Prostate gland (tissue), 2 donors: Measurements from ENCODE around the gene PRAF2. TPM values are rescaled to one million over a fixed set of nuclear protein-coding genes. Genes with fewer than 3 reads are reported as not detected.

Experiments
- DNase-seq: peaks from one replicate; pipeline ENCODE4 v3.0.0-alpha.2; 2019; ENCODE audit warnings: low spot score
- H3K27ac ChIP-seq, 2 donors: fragments of 200-600 bp; sonication (generic); 2 replicates each; pipeline ENCODE4 v1.5.1; 2017 to 2019
- H3K27me3 ChIP-seq: fragments of 200-600 bp; sonication (generic); replicated peaks from 2 replicates; pipeline ENCODE4 v1.5.1; 2019; ENCODE audit not compliant: insufficient read depth
- H3K36me3 ChIP-seq, 2 donors: fragments of 200-600 bp; sonication (generic); 1 replicate in 1 of 2; 2 replicates in 1 of 2; pipeline versions ENCODE4 v1.5.1 to v1.8.1; 2017 to 2019
- H3K4me1 ChIP-seq: fragments of 200-600 bp; sonication (generic); replicated peaks from 2 replicates; pipeline ENCODE4 v1.5.1; 2019
- H3K4me3 ChIP-seq, 2 donors: fragments of 200-600 bp; sonication (generic); 2 replicates each; pipeline ENCODE4 v1.5.1; 2017 to 2019
- H3K9me3 ChIP-seq: fragments of 200-600 bp; sonication (generic); 2 replicates; pipeline ENCODE4 v1.5.1; 2017
- CTCF ChIP-seq, 4 experiments: fragments of 200-600 bp in 2 of 4; fragments of 450-650 bp in 2 of 4; sonication (generic) in 2 of 4; IDR thresholded peaks; 1 replicate in 3 of 4; 2 replicates in 1 of 4; pipeline ENCODE4 v1.5.1; 2016 to 2019; ENCODE audit warnings: antibody characterized with exemption in 4 of 4, mild to moderate bottlenecking in 2 of 4, moderate library complexity in 2 of 4
- POLR2A ChIP-seq: fragments of 450-650 bp; IDR thresholded peaks from one replicate; pipeline ENCODE4 v1.6.1; 2016; ENCODE audit warnings: antibody characterized with exemption, mild to moderate bottlenecking
- POLR2AphosphoS5 ChIP-seq: sonication (generic); formaldehyde crosslinking; IDR thresholded peaks from one replicate; pipeline ENCODE4 v1.6.1; 2017; ENCODE audit warnings: antibody characterized with exemption
- WGBS: methylation state at CpG from one replicate; pipeline ENCODE4 v1.1.5; 2018; 5-methylcytosine and 5-hydroxymethylcytosine counted together
- intact Hi-C: fragments of 100-400 bp; cut with DNase I; formaldehyde crosslinking; loops from one replicate; pipeline ENCODE4 v1.14.2; 2022
- total RNA-seq, 2 donors: library from RNA; depleted of rRNA; stranded (reverse); fragments of >200 nt; gene quantifications; one replicate each; pipeline ENCODE4 v1.1.0, GENCODE V29; 2016

Gene PRAF2
- total RNA-seq: 10 to 100 TPM; 13.9 to 42.9 TPM

- Histone ChIP-seq H3K9me3 (no peaks in the 10 kb centered on the region), H3K4me3 (peak within 1 kb of the TSS; percentile 31 to 34), H3K27ac (peak within 1 kb of the TSS; percentile 42 to 58), H3K36me3 (no peaks in the 10 kb centered on the region), H3K4me1 (no peaks in the 10 kb centered on the region), H3K27me3 (no peaks in the 10 kb centered on the region)
- WGBS: 2% methylated on average over 25 of the region's 61 CpGs
- intact Hi-C loops: no loop called here
- TF ChIP-seq POLR2AphosphoS5 (peak; percentile 96), POLR2A (peak; percentile 57), CTCF (IDR thresholded peaks at IDR 0.05) (peak in 1 of 4 experiments; percentile 40)
- DNase-seq: peak; percentile 91
Measured at GRCh38 chrX:49073601-49074575, at the start of gene PRAF2. Gene PRAF2, minus strand, starts transcription at chrX:49074002. Its CDS starts 15 bp downstream, at chrX:49073987.

GRCh38 chrX:49122499-49122898 is 48.7 kb upstream of the PRAF2 start:
- TF ChIP-seq POLR2AphosphoS5 (no peak), POLR2A (no peak), CTCF (IDR thresholded peaks at IDR 0.05) (no peak)
- intact Hi-C loops: no loop called here
- 62% methylated on average over 3 of the region's 5 CpGs for WGBS
- no peaks in the 10 kb centered on the region for H3K36me3 ChIP-seq
- DNase-seq: no peak
- no peaks in the 10 kb centered on the region for H3K9me3 ChIP-seq
- no peaks in the 10 kb centered on the region for H3K27me3 ChIP-seq
- H3K4me3 ChIP-seq: peak overlapping the region in 1 of 2 donors; percentile 52
- no peaks in the 10 kb centered on the region for H3K4me1 ChIP-seq
- no peak overlapping the region for H3K27ac ChIP-seq

GRCh38 chrX:49120091-49120490 is 46.3 kb upstream of the PRAF2 start:
- WGBS: 64% methylated on average over 1 of the region's 1 CpG
- no peaks in the 10 kb centered on the region for H3K36me3 ChIP-seq
- intact Hi-C loops: no loop called here

GRCh38 chrX:49117581-49117980 is 43.8 kb upstream of the PRAF2 start:
- no peak for TF ChIP-seq POLR2A
- TF ChIP-seq CTCF (IDR thresholded peaks at IDR 0.05): no peak
- TF ChIP-seq POLR2AphosphoS5: no peak
- Histone ChIP-seq H3K36me3 (no peaks in the 10 kb centered on the region), H3K9me3 (no peaks in the 10 kb centered on the region), H3K4me1 (no peaks in the 10 kb centered on the region), H3K27me3 (no peaks in the 10 kb centered on the region), H3K27ac (no peak overlapping the region), H3K4me3 (no peak overlapping the region)
- no peak for DNase-seq
- intact Hi-C loops: no loop called here
- 88% methylated on average over 6 of the region's 6 CpGs for WGBS

More at GRCh38 chrX:49120091-49120490, 46.3 kb upstream of the PRAF2 start:
- Histone ChIP-seq H3K9me3 (no peaks in the 10 kb centered on the region), H3K27me3 (no peaks in the 10 kb centered on the region), H3K4me1 (no peaks in the 10 kb centered on the region), H3K4me3 (no peak overlapping the region), H3K27ac (no peak overlapping the region)
- no peak for TF ChIP-seq CTCF (IDR thresholded peaks at IDR 0.05)
- TF ChIP-seq POLR2A: no peak
- TF ChIP-seq POLR2AphosphoS5: no peak
- DNase-seq: no peak

GRCh38 chrX:49116716-49117115 is 42.9 kb upstream of the PRAF2 start:
- Histone ChIP-seq H3K4me1 (no peaks in the 10 kb centered on the region), H3K9me3 (no peaks in the 10 kb centered on the region), H3K27ac (no peak overlapping the region), H3K36me3 (no peaks in the 10 kb centered on the region), H3K4me3 (no peak overlapping the region), H3K27me3 (no peaks in the 10 kb centered on the region)
- TF ChIP-seq POLR2A (no peak), CTCF (IDR thresholded peaks at IDR 0.05) (no peak), POLR2AphosphoS5 (no peak)
- DNase-seq: no peak
- intact Hi-C loops: no loop called here
- 90% methylated on average over 5 of the region's 5 CpGs for WGBS
